ENCODE measurements around the gene TRPV2.

The TRPV2 gene

DNA sequence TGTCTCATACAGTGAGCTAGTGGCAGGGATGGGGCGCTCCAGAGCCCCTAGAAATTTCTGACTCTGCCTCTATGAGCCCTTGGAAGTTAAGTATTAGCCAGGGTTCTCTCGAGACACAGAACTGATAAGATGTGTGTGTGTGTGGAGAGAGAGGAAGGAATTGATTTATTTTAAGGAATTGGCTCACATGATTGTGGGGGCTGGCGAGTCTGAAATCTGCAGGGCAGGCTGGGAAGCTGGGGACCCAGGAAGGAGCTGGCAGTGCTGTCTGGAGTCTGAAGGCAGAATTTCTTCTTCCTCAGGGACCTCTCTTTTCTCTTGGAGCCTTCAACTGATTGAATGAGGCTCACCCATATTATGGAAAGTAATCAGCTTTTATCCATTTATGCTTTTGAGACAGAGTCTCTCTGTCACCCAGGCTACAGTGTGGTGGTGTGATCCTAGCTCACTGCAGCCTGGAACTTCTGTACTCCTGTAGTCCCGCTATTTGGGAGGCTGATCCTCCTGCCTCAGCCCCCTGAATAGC, 59.9 kb downstream of the TRPV2 start:
- Histone ChIP-seq H3K14ac (ENCODE audit: low read length) (no peak overlapping the region), H3K18ac (ENCODE audit: low read length) (no peak overlapping the region), H3K36me3 (replicated peaks in 1 of 2; ENCODE audit: control insufficient read depth in 2 of 2, insufficient read depth in 2 of 2, low read length in 2 of 2) (peaks cover 0 to 2% of the 10 kb centered on the region in 2 donors), H2BK120ac (ENCODE audit: low read depth, low read length) (no peak overlapping the region), H2BK15ac (ENCODE audit: low read length) (no peak overlapping the region), H3K4me1 (ENCODE audit: control insufficient read depth in 2 of 2, insufficient read depth in 1 of 2, low read depth in 1 of 2, low read length in 2 of 2) (peaks cover under 1 to 4% of the 10 kb centered on the region in 2 donors), H3K4ac (ENCODE audit: low read length) (no peak overlapping the region), H3K4me2 (ENCODE audit: insufficient read depth, low read length, poor library complexity, severe bottlenecking) (no peak overlapping the region), H4K91ac (ENCODE audit: low read depth, low read length, poor library complexity) (no peak overlapping the region), H3K9ac (ENCODE audit: low read depth, low read length, poor library complexity) (no peak overlapping the region), H2BK12ac (ENCODE audit: low read length) (no peak overlapping the region), H3K9me3 (replicated peaks in 1 of 2; ENCODE audit: control insufficient read depth in 2 of 2, insufficient read depth in 1 of 2, low read depth in 1 of 2, low read length in 2 of 2) (no peaks in the 10 kb centered on the region), H3K23ac (ENCODE audit: low read depth, low read length, poor library complexity) (no peak overlapping the region), H3K27ac (replicated peaks; ENCODE audit: low read length) (no peak overlapping the region), H3K27me3 (ENCODE audit: control insufficient read depth in 3 of 3, insufficient read depth in 3 of 3, low read depth in 1 of 3, low read length in 3 of 3) (no peaks in the 10 kb centered on the region), H4K8ac (ENCODE audit: low read depth, low read length) (no peak overlapping the region), H2AFZ (ENCODE audit: low read length) (no peak overlapping the region), H2BK5ac (ENCODE audit: low read length) (no peak overlapping the region), H3K4me3 (ENCODE audit: low read length in 2 of 2) (no peak overlapping the region), H3K79me1 (ENCODE audit: low read depth, low read length) (no peaks in the 10 kb centered on the region), H2AK5ac (ENCODE audit: low read depth, low read length) (no peak overlapping the region)
- no CpG with 5 or more reads among the region's 4 CpGs for WGBS, 2 donors (ENCODE audit: extremely low coverage in 2 of 2, insufficient read length in 2 of 2, insufficient replicate concordance in 1 of 2)
- DNase-seq (ENCODE audit: low spot score), result no peak

DNA sequence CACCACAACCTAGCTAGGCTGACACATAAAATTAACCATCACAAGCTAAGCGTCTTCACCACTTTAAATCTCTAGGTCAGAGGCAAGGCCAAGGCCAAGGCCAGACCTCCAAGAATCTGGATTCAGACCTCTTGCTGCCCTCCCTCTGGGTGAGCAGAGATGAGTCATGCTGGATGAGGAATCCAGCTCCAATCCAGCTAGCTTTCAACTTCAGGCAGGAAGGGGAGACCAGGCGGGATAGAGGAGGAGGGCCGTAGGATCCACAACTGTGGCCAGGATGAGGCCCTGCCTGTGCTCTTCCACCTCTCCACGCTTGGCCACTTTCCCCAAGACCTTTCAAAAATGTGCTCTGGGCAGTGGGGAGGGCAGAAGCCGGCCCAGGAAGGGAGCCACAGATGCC, 61.9 kb downstream of the TRPV2 start:
- no peak overlapping the region for H2BK12ac ChIP-seq (ENCODE audit: low read length)
- H3K9me3 ChIP-seq (replicated peaks in 1 of 2; ENCODE audit: control insufficient read depth in 2 of 2, insufficient read depth in 1 of 2, low read depth in 1 of 2, low read length in 2 of 2), result no peaks in the 10 kb centered on the region
- H2AK5ac ChIP-seq (ENCODE audit: low read depth, low read length), result no peak overlapping the region
- no peak overlapping the region for H2BK120ac ChIP-seq (ENCODE audit: low read depth, low read length)
- no peak overlapping the region for H2BK15ac ChIP-seq (ENCODE audit: low read length)
- no CpG with 5 or more reads among the region's 5 CpGs for WGBS, 2 donors (ENCODE audit: extremely low coverage in 2 of 2, insufficient read length in 2 of 2, insufficient replicate concordance in 1 of 2)
- H4K8ac ChIP-seq (ENCODE audit: low read depth, low read length), result no peak overlapping the region
- no peak overlapping the region for H3K4ac ChIP-seq (ENCODE audit: low read length)
- H3K18ac ChIP-seq (ENCODE audit: low read length), result no peak overlapping the region
- no peak for DNase-seq (ENCODE audit: low spot score)
- no peak overlapping the region for H3K4me3 ChIP-seq (ENCODE audit: low read length in 2 of 2)
- no peaks in the 10 kb centered on the region for H3K27me3 ChIP-seq (ENCODE audit: control insufficient read depth in 3 of 3, insufficient read depth in 3 of 3, low read depth in 1 of 3, low read length in 3 of 3)
- H2BK5ac ChIP-seq (ENCODE audit: low read length), result no peak overlapping the region
- H3K36me3 ChIP-seq (replicated peaks in 1 of 2; ENCODE audit: control insufficient read depth in 2 of 2, insufficient read depth in 2 of 2, low read length in 2 of 2), result peaks cover 0 to 2% of the 10 kb centered on the region in 2 donors
- no peak overlapping the region for H3K14ac ChIP-seq (ENCODE audit: low read length)
- H4K91ac ChIP-seq (ENCODE audit: low read depth, low read length, poor library complexity), result no peak overlapping the region
- peaks cover 0 to 4% of the 10 kb centered on the region in 2 donors for H3K4me1 ChIP-seq (ENCODE audit: control insufficient read depth in 2 of 2, insufficient read depth in 1 of 2, low read depth in 1 of 2, low read length in 2 of 2)
- no peak overlapping the region for H3K23ac ChIP-seq (ENCODE audit: low read depth, low read length, poor library complexity)
- no peak overlapping the region for H3K27ac ChIP-seq (replicated peaks; ENCODE audit: low read length)
- H3K4me2 ChIP-seq (ENCODE audit: insufficient read depth, low read length, poor library complexity, severe bottlenecking), result no peak overlapping the region
- H3K9ac ChIP-seq (ENCODE audit: low read depth, low read length, poor library complexity), result no peak overlapping the region
- H3K79me1 ChIP-seq (ENCODE audit: low read depth, low read length), result no peaks in the 10 kb centered on the region
- no peak overlapping the region for H2AFZ ChIP-seq (ENCODE audit: low read length)

DNA sequence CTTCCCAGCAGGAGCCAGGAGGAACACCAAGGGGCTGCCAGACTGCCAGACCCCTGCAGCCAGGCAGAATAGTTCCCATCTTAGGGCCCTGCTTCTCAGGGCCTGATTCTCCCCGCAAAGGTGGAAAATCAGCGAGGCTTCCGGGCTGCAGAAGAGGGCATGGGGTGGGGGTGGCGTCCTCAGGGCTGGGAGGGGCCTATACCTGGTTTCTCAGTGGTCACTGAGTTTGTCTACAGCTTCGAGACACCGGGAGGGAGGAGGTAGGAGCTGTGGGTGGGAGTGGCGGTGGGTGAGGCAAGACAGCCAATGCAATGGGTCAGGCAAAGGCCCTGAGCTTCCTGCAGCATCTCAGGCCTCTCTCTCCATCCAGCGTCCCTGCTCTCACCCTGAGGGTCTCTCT, 62.3 kb downstream of the TRPV2 start:
- H2BK120ac ChIP-seq (ENCODE audit: low read depth, low read length), result no peak overlapping the region
- H3K23ac ChIP-seq (ENCODE audit: low read depth, low read length, poor library complexity), result no peak overlapping the region
- no peak overlapping the region for H4K91ac ChIP-seq (ENCODE audit: low read depth, low read length, poor library complexity)
- H2AK5ac ChIP-seq (ENCODE audit: low read depth, low read length), result no peak overlapping the region
- H3K4me1 ChIP-seq (ENCODE audit: control insufficient read depth in 2 of 2, insufficient read depth in 1 of 2, low read depth in 1 of 2, low read length in 2 of 2), result peaks cover 0 to 4% of the 10 kb centered on the region in 2 donors
- H2AFZ ChIP-seq (ENCODE audit: low read length), result no peak overlapping the region
- no peaks in the 10 kb centered on the region for H3K79me1 ChIP-seq (ENCODE audit: low read depth, low read length)
- no CpG with 5 or more reads among the region's 8 CpGs for WGBS, 2 donors (ENCODE audit: extremely low coverage in 2 of 2, insufficient read length in 2 of 2, insufficient replicate concordance in 1 of 2)
- H3K9ac ChIP-seq (ENCODE audit: low read depth, low read length, poor library complexity), result no peak overlapping the region
- no peak overlapping the region for H2BK15ac ChIP-seq (ENCODE audit: low read length)
- no peak overlapping the region for H3K4me3 ChIP-seq (ENCODE audit: low read length in 2 of 2)
- H3K36me3 ChIP-seq (replicated peaks in 1 of 2; ENCODE audit: control insufficient read depth in 2 of 2, insufficient read depth in 2 of 2, low read length in 2 of 2), result peaks cover 0 to 2% of the 10 kb centered on the region in 2 donors
- no peak overlapping the region for H3K27ac ChIP-seq (replicated peaks; ENCODE audit: low read length)
- no peak overlapping the region for H3K4ac ChIP-seq (ENCODE audit: low read length)
- H3K14ac ChIP-seq (ENCODE audit: low read length), result no peak overlapping the region
- H3K18ac ChIP-seq (ENCODE audit: low read length), result no peak overlapping the region
- no peak overlapping the region for H2BK12ac ChIP-seq (ENCODE audit: low read length)
- no peaks in the 10 kb centered on the region for H3K9me3 ChIP-seq (replicated peaks in 1 of 2; ENCODE audit: control insufficient read depth in 2 of 2, insufficient read depth in 1 of 2, low read depth in 1 of 2, low read length in 2 of 2)
- no peak for DNase-seq (ENCODE audit: low spot score)
- no peaks in the 10 kb centered on the region for H3K27me3 ChIP-seq (ENCODE audit: control insufficient read depth in 3 of 3, insufficient read depth in 3 of 3, low read depth in 1 of 3, low read length in 3 of 3)
- no peak overlapping the region for H3K4me2 ChIP-seq (ENCODE audit: insufficient read depth, low read length, poor library complexity, severe bottlenecking)
- H4K8ac ChIP-seq (ENCODE audit: low read depth, low read length), result no peak overlapping the region
- H2BK5ac ChIP-seq (ENCODE audit: low read length), result no peak overlapping the region

DNA sequence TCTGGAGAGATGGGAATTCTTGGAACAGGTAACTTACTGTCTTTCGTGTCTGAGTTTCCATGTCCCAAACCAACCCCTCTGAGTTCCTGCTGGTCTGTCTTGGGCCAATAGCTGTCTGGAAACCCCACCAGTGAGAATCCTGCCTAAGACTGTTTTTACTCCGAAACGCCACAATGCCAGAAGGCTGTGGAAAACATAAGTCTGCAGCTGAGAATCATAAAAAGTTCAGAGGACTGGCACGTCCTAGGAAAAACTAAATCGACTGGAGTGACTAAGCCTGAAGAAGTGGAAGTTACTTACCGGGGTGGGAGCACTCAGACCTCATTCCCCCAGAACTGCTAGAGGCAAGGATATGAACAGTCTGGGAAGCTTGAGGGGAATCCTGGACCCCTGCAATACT, 63.3 kb downstream of the TRPV2 start:
- no peak overlapping the region for H3K18ac ChIP-seq (ENCODE audit: low read length)
- H3K14ac ChIP-seq (ENCODE audit: low read length), result no peak overlapping the region
- WGBS, 2 donors (ENCODE audit: extremely low coverage in 2 of 2, insufficient read length in 2 of 2, insufficient replicate concordance in 1 of 2), result no CpG with 5 or more reads among the region's 6 CpGs
- no peak overlapping the region for H3K4ac ChIP-seq (ENCODE audit: low read length)
- DNase-seq (ENCODE audit: low spot score), result no peak
- no peaks in the 10 kb centered on the region for H3K27me3 ChIP-seq (ENCODE audit: control insufficient read depth in 3 of 3, insufficient read depth in 3 of 3, low read depth in 1 of 3, low read length in 3 of 3)
- peaks cover 0 to 2% of the 10 kb centered on the region in 2 donors for H3K36me3 ChIP-seq (replicated peaks in 1 of 2; ENCODE audit: control insufficient read depth in 2 of 2, insufficient read depth in 2 of 2, low read length in 2 of 2)
- no peaks in the 10 kb centered on the region for H3K79me1 ChIP-seq (ENCODE audit: low read depth, low read length)
- H3K9ac ChIP-seq (ENCODE audit: low read depth, low read length, poor library complexity), result no peak overlapping the region
- H2BK12ac ChIP-seq (ENCODE audit: low read length), result no peak overlapping the region
- H3K4me3 ChIP-seq (ENCODE audit: low read length in 2 of 2), result no peak overlapping the region
- no peak overlapping the region for H4K91ac ChIP-seq (ENCODE audit: low read depth, low read length, poor library complexity)
- H3K23ac ChIP-seq (ENCODE audit: low read depth, low read length, poor library complexity), result no peak overlapping the region
- H2BK15ac ChIP-seq (ENCODE audit: low read length), result no peak overlapping the region
- no peaks in the 10 kb centered on the region for H3K9me3 ChIP-seq (replicated peaks in 1 of 2; ENCODE audit: control insufficient read depth in 2 of 2, insufficient read depth in 1 of 2, low read depth in 1 of 2, low read length in 2 of 2)
- H2BK120ac ChIP-seq (ENCODE audit: low read depth, low read length), result no peak overlapping the region
- H4K8ac ChIP-seq (ENCODE audit: low read depth, low read length), result no peak overlapping the region
- H2BK5ac ChIP-seq (ENCODE audit: low read length), result no peak overlapping the region
- H2AFZ ChIP-seq (ENCODE audit: low read length), result no peak overlapping the region
- no peak overlapping the region for H2AK5ac ChIP-seq (ENCODE audit: low read depth, low read length)
- H3K27ac ChIP-seq (replicated peaks; ENCODE audit: low read length), result no peak overlapping the region
- no peak overlapping the region for H3K4me2 ChIP-seq (ENCODE audit: insufficient read depth, low read length, poor library complexity, severe bottlenecking)
- no peaks in the 10 kb centered on the region for H3K4me1 ChIP-seq (ENCODE audit: control insufficient read depth in 2 of 2, insufficient read depth in 1 of 2, low read depth in 1 of 2, low read length in 2 of 2)
